Measurements from ENCODE around the gene RALY. TPM values are rescaled to one million over a fixed set of nuclear protein-coding genes. Genes with fewer than 3 reads are reported as not detected.

Gene RALY
- polyA plus RNA-seq, 2 of the 4 experiments (the other 2 are of a cell fraction): 63.4 to 102 TPM

GRCh38 chr20:34111702-34112599 lies 118.2 kb downstream of the RALY start, which contains the start of gene EIF2S2 (continued):
- TF ChIP-seq PBX3 (IDR thresholded peaks at IDR 0.05) (peak; percentile 10; the same call in 1 of the 2 replicates), CBX2 (IDR thresholded peaks at IDR 0.05; ENCODE audit: borderline replicate concordance, low read depth) (no peak), BHLHE40 (IDR thresholded peaks at IDR 0.05; ENCODE audit: low read depth, low read length) (no peak), MYC (IDR thresholded peaks at IDR 0.05; ENCODE audit: borderline replicate concordance, low read length) (peak; percentile 30), RCOR1 (IDR thresholded peaks at IDR 0.05; ENCODE audit: low read depth, low read length) (no peak), RARB (CRISPR knock-in tag; IDR thresholded peaks at IDR 0.05) (no peak), EHF (CRISPR knock-in tag; IDR thresholded peaks at IDR 0.05) (no peak), POLR2AphosphoS2 (conservative IDR thresholded peaks at IDR 0.05; ENCODE audit: low read length) (0 out of 2 replicates have a peak, but pooled peaks have one; percentile 73), TFCP2L1 (CRISPR knock-in tag; IDR thresholded peaks at IDR 0.05) (no peak)
- TF ChIP-seq, protein P1, sequence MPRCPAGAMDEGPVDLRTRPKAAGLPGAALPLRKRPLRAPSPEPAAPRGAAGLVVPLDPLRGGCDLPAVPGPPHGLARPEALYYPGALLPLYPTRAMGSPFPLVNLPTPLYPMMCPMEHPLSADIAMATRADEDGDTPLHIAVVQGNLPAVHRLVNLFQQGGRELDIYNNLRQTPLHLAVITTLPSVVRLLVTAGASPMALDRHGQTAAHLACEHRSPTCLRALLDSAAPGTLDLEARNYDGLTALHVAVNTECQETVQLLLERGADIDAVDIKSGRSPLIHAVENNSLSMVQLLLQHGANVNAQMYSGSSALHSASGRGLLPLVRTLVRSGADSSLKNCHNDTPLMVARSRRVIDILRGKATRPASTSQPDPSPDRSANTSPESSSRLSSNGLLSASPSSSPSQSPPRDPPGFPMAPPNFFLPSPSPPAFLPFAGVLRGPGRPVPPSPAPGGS (IDR thresholded peaks at IDR 0.05): peak; percentile 96
- TF ChIP-seq, protein P2, sequence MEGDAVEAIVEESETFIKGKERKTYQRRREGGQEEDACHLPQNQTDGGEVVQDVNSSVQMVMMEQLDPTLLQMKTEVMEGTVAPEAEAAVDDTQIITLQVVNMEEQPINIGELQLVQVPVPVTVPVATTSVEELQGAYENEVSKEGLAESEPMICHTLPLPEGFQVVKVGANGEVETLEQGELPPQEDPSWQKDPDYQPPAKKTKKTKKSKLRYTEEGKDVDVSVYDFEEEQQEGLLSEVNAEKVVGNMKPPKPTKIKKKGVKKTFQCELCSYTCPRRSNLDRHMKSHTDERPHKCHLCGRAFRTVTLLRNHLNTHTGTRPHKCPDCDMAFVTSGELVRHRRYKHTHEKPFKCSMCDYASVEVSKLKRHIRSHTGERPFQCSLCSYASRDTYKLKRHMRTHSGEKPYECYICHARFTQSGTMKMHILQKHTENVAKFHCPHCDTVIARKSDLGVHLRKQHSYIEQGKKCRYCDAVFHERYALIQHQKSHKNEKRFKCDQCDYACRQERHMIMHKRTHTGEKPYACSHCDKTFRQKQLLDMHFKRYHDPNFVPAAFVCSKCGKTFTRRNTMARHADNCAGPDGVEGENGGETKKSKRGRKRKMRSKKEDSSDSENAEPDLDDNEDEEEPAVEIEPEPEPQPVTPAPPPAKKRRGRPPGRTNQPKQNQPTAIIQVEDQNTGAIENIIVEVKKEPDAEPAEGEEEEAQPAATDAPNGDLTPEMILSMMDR (IDR thresholded peaks at IDR 0.05): no peak
- TF ChIP-seq, protein P3, sequence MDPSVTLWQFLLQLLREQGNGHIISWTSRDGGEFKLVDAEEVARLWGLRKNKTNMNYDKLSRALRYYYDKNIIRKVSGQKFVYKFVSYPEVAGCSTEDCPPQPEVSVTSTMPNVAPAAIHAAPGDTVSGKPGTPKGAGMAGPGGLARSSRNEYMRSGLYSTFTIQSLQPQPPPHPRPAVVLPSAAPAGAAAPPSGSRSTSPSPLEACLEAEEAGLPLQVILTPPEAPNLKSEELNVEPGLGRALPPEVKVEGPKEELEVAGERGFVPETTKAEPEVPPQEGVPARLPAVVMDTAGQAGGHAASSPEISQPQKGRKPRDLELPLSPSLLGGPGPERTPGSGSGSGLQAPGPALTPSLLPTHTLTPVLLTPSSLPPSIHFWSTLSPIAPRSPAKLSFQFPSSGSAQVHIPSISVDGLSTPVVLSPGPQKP (IDR thresholded peaks at IDR 0.05; ENCODE audit: low read depth, low read length): no peak

GRCh38 chr20:34112600-34113101 lies 118.9 kb downstream of the RALY start:
- ATAC-seq (peak; percentile 40 to 42; a peak in 5 of 6 replicates), DNase-seq (ENCODE audit: low read depth in 1 of 2, low spot score in 1 of 2) (peak; percentile 36 to 44), FAIRE-seq (no peak)
- TF ChIP-seq PBX3 (IDR thresholded peaks at IDR 0.05) (0 out of 2 replicates have a peak, but pooled peaks have one; percentile 2), PHF8 (IDR thresholded peaks at IDR 0.05; ENCODE audit: borderline replicate concordance, low read depth) (peak; percentile 3; the same call in 1 of the 2 replicates), E2F6 (IDR thresholded peaks at IDR 0.05; ENCODE audit: borderline replicate concordance, low read depth) (0 out of 2 replicates have a peak, but pooled peaks have one; percentile 4), FOXS1 (CRISPR knock-in tag; IDR thresholded peaks at IDR 0.05) (no peak)
- Histone ChIP-seq H3K9me3 (no peaks in the 10 kb centered on the region), H3K27ac (peak overlapping the region; percentile 93 to 97), H3K4me3 (peak overlapping the region; percentile 80), H3K4me1 (peaks cover 30% of the 10 kb centered on the region; the same call in 2 of the 3 replicates), H3K4me2 (peak overlapping the region; percentile 95)
- ChIA-PET CTCF (interaction anchor here (0.6 to 6.9 kb wide), 5 partner anchors 8 to 595 kb away, joined by 3 to 35 read pairs (median 3); no protein-coding TSS in a partner anchor), POLR2A (interaction anchor here (0.6 to 2.3 kb wide), 17 partner anchors 9 to 733 kb away, joined by 3 to 15 read pairs (median 4); partner anchors contain the start of genes CHMP4B and RALY)
- 3% methylated on average over 18 of the region's 18 CpGs for WGBS (ENCODE audit: missing lambda C conversion rate)
